Activated CD4-positive, alpha-beta T cell treated with anti-CD3 and anti-CD28 coated beads, Interleukin-10, Interleukin-2, amounts not matched to agents 100 ng/mL and 50 ng/mL, durations not matched to agents 16 hours and 8 hours (primary cell): ENCODE data around the gene FOLR2.
"Not testable (repeated sequence)": the region's sequence is repeated elsewhere in the genome, so short reads cannot be mapped to it uniquely, and the experiment has no call there.

ENCODE experiments used
- DNase-seq: peaks from one replicate; pipeline ENCODE4 v3.0.0-alpha.2; 2020

FOLR2 gene

GRCh38 chr11:72243173-72244059 lies 26.8 kb downstream of the FOLR2 start:
- no peak for DNase-seq

- no peak for DNase-seq
Measured at GRCh38 chr11:72244060-72244360, 27.4 kb downstream of the FOLR2 start, which contains the start of gene PHOX2A. Gene PHOX2A (minus strand): TSS chr11:72244176. CDS start chr11:72244004, 172 bp downstream.

GRCh38 chr11:72244361-72245262 lies 28.0 kb downstream of the FOLR2 start:
- no peak for DNase-seq

GRCh38 chr11:72245263-72245816 lies 28.7 kb downstream of the FOLR2 start:
- no peak for DNase-seq

- no peak for DNase-seq
Measured at GRCh38 chr11:72247584-72247983, 31.0 kb downstream of the FOLR2 start.

GRCh38 chr11:72249961-72250360 lies 33.4 kb downstream of the FOLR2 start:
- DNase-seq, result no peak

GRCh38 chr11:72250661-72251464 lies 34.3 kb downstream of the FOLR2 start:
- DNase-seq, result no peak

- no peak for DNase-seq
Measured at GRCh38 chr11:72251614-72252013, 35.0 kb downstream of the FOLR2 start.

- no peak for DNase-seq
Measured at GRCh38 chr11:72253392-72253791, 36.8 kb downstream of the FOLR2 start.

GRCh38 chr11:72254299-72254993 lies 37.9 kb downstream of the FOLR2 start:
- no peak for DNase-seq

GRCh38 chr11:72257570-72257969 lies 41.0 kb downstream of the FOLR2 start:
- DNase-seq, result no peak

GRCh38 chr11:72259490-72259889 lies 42.9 kb downstream of the FOLR2 start:
- DNase-seq, result no peak

GRCh38 chr11:72260574-72260973 lies 44.0 kb downstream of the FOLR2 start:
- DNase-seq, result no peak

- DNase-seq, result no peak
Measured at GRCh38 chr11:72263361-72263760, 46.8 kb downstream of the FOLR2 start.

GRCh38 chr11:72265951-72266350 lies 49.4 kb downstream of the FOLR2 start:
- no peak for DNase-seq

GRCh38 chr11:72266960-72267359 lies 50.4 kb downstream of the FOLR2 start:
- DNase-seq, result not testable (repeated sequence)

- DNase-seq, result no peak
Measured at GRCh38 chr11:72267956-72268617, 51.5 kb downstream of the FOLR2 start.
